ENCODE results near the gene SEMA4B.

DNA sequence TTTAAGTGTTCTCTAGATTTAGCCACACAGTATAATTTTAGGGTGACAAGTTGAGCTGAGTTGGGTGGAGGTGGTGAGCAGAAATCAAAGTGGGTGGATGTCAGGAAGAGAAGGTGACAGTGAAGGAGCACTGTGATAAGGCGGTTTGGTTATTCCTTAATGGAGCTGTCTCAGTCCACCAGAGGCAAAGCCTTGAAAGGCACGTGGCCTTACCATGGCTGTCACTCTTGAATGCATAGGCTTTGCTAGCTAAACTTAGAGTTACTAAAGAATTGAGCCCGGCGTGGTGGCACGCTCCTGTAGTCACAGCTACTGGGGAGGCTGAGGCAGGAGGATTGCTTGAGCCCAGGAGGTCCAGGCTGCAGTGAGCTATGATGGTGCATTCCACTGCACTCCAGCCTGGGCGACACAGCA, 47.7 kb downstream of the SEMA4B start:
- TF ChIP-seq, protein P1, sequence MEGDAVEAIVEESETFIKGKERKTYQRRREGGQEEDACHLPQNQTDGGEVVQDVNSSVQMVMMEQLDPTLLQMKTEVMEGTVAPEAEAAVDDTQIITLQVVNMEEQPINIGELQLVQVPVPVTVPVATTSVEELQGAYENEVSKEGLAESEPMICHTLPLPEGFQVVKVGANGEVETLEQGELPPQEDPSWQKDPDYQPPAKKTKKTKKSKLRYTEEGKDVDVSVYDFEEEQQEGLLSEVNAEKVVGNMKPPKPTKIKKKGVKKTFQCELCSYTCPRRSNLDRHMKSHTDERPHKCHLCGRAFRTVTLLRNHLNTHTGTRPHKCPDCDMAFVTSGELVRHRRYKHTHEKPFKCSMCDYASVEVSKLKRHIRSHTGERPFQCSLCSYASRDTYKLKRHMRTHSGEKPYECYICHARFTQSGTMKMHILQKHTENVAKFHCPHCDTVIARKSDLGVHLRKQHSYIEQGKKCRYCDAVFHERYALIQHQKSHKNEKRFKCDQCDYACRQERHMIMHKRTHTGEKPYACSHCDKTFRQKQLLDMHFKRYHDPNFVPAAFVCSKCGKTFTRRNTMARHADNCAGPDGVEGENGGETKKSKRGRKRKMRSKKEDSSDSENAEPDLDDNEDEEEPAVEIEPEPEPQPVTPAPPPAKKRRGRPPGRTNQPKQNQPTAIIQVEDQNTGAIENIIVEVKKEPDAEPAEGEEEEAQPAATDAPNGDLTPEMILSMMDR (IDR thresholded peaks at IDR 0.05) = no peak
- no peak for TF ChIP-seq POLR2A (IDR thresholded peaks at IDR 0.05)
- no peak for TF ChIP-seq EP300 (IDR thresholded peaks at IDR 0.05; ENCODE audit: low read depth)

Measured in transverse colon (tissue), 3 donors.